HepG2 (cell line): ENCODE results near the gene TMEM95. TPM values are rescaled to one million over a fixed set of nuclear protein-coding genes. Genes with fewer than 3 reads are reported as not detected.
A peak's percentile ranks its signal among the peaks of the same experiment; 100 is the strongest.

Source experiments
- BRD4 ChIP-seq: sonication (generic); formaldehyde crosslinking; IDR thresholded peaks from 2 replicates; pipeline ENCODE4 v1.4.0; 2020; ENCODE audit warnings: missing genetic modification reagents
- FOXO1 ChIP-seq: sonication (generic); formaldehyde crosslinking; IDR thresholded peaks from 2 replicates; pipeline ENCODE4 v1.4.0; 2020; ENCODE audit warnings: missing genetic modification reagents
- HNRNPLL ChIP-seq: fragments of 200-400 bp; formaldehyde crosslinking; IDR thresholded peaks from 2 replicates; pipeline ENCODE4 v1.6.1; 2017; ENCODE audit warnings: mild to moderate bottlenecking, low read depth, low read length; ENCODE audit not compliant: poor library complexity, severe bottlenecking
- IRX3 ChIP-seq: sonication (generic); formaldehyde crosslinking; IDR thresholded peaks from 2 replicates; pipeline ENCODE4 v1.8.1; 2023; ENCODE audit warnings: mild to moderate bottlenecking, low read depth, missing genetic modification reagents, borderline replicate concordance
- KAT8 ChIP-seq: IDR thresholded peaks from 2 replicates; pipeline ENCODE4 v1.6.1; 2016; ENCODE audit warnings: missing genetic modification reagents, missing compliant biosample characterization
- KDM1A ChIP-seq: IDR thresholded peaks from 2 replicates; pipeline ENCODE4 v1.6.1; 2016; ENCODE audit warnings: missing compliant biosample characterization
- NFE2L2 ChIP-seq: fragments of 150-350 bp; IDR thresholded peaks from 2 replicates; pipeline ENCODE4 v1.6.1; 2014; ENCODE audit warnings: low read length
- PAF1 ChIP-seq: IDR thresholded peaks from 2 replicates; pipeline ENCODE4 v1.6.1; 2016; ENCODE audit warnings: missing genetic modification reagents, missing compliant biosample characterization
- PAX8 ChIP-seq: sonication (generic); formaldehyde crosslinking; IDR thresholded peaks from 2 replicates; pipeline ENCODE4 v1.8.0; 2022; ENCODE audit warnings: mild to moderate bottlenecking, missing genetic modification reagents, borderline replicate concordance
- PRMT3 ChIP-seq: sonication (generic); formaldehyde crosslinking; IDR thresholded peaks from 2 replicates; pipeline ENCODE4 v1.8.1; 2022; ENCODE audit warnings: low read depth, mild to moderate bottlenecking, moderate library complexity, missing genetic modification reagents, borderline replicate concordance
- RARA ChIP-seq: IDR thresholded peaks from 2 replicates; pipeline ENCODE4 v1.6.1; 2016; ENCODE audit warnings: missing genetic modification reagents, missing compliant biosample characterization
- RBM22 ChIP-seq: fragments of 200-400 bp; formaldehyde crosslinking; optimal IDR thresholded peaks from 2 replicates; pipeline ENCODE3; 2017; ENCODE audit warnings: mild to moderate bottlenecking, low read length, moderate library complexity
- SMAD9 ChIP-seq: sonication (generic); formaldehyde crosslinking; IDR thresholded peaks from 2 replicates; pipeline ENCODE4 v1.5.1; 2020; ENCODE audit warnings: mild to moderate bottlenecking, missing genetic modification reagents
- SP5 ChIP-seq: IDR thresholded peaks from 2 replicates; pipeline ENCODE4 v1.6.1; 2016; ENCODE audit warnings: low read depth, borderline replicate concordance
- ZMAT3 ChIP-seq: sonication (generic); formaldehyde crosslinking; conservative IDR thresholded peaks from 2 replicates; pipeline ENCODE4 v1.7.0; 2021; ENCODE audit warnings: missing genetic modification reagents
- ZNF101 ChIP-seq: sonication (generic); formaldehyde crosslinking; IDR thresholded peaks from 2 replicates; pipeline ENCODE4 v1.4.0; 2020; ENCODE audit warnings: mild to moderate bottlenecking, low read depth, missing genetic modification reagents, borderline replicate concordance
- ZNF234 ChIP-seq: sonication (generic); formaldehyde crosslinking; conservative IDR thresholded peaks from 2 replicates; pipeline ENCODE4 v1.5.1; 2020; ENCODE audit warnings: mild to moderate bottlenecking, missing genetic modification reagents
- ZNF263 ChIP-seq: sonication (generic); formaldehyde crosslinking; IDR thresholded peaks from 2 replicates; pipeline ENCODE4 v1.4.0; 2020; ENCODE audit warnings: missing genetic modification reagents
- ZNF543 ChIP-seq: sonication (generic); formaldehyde crosslinking; IDR thresholded peaks from 2 replicates; pipeline ENCODE4 v1.4.0; 2020; ENCODE audit warnings: mild to moderate bottlenecking, missing genetic modification reagents
- ZNF773 ChIP-seq: sonication (generic); formaldehyde crosslinking; IDR thresholded peaks from 2 replicates; pipeline ENCODE4 v1.4.0; 2020; ENCODE audit warnings: missing genetic modification reagents, borderline replicate concordance
- ZNF792 ChIP-seq: IDR thresholded peaks from 2 replicates; pipeline ENCODE4 v1.6.1; 2016
- ZSCAN12 ChIP-seq: sonication (generic); formaldehyde crosslinking; IDR thresholded peaks from 2 replicates; pipeline ENCODE4 v1.9.0; 2021; ENCODE audit warnings: mild to moderate bottlenecking, missing genetic modification reagents
- polyA plus RNA-seq, 8 experiments: library from polyadenylated mRNA; depleted of rRNA in 3 of 8; stranded (reverse) in 7 of 8; unstranded in 1 of 8; fragments of >200 nt; fragmentation: Illumina TruSeq in 4 of 8; extraction: Trizol in 4 of 8; gene quantifications; 2 replicates each; pipeline versions ENCODE4 v1.2.1 to v1.2.3, GENCODE V29; 2011 to 2016; ENCODE audit warnings: low read depth in 4 of 8, missing spikeins in 1 of 8, mixed read lengths in 1 of 8; ENCODE audit not compliant: insufficient read depth in 1 of 8
- total RNA-seq, 5 experiments: library from RNA; depleted of rRNA; stranded (reverse); fragments of >200 nt; fragmentation: Illumina TruSeq; extraction: Trizol; gene quantifications; 2 replicates each; pipeline ENCODE4 v1.2.3, GENCODE V29; 2016; ENCODE audit warnings: low read depth in 1 of 5
- TF ChIP-seq, protein P1 (sequence below): sonication (generic); formaldehyde crosslinking; IDR thresholded peaks from 2 replicates; pipeline ENCODE4 v1.9.0; 2022; ENCODE audit warnings: low read depth, missing genetic modification reagents
- TF ChIP-seq, protein P2 (sequence below): sonication (generic); formaldehyde crosslinking; IDR thresholded peaks from 2 replicates; pipeline ENCODE4 v1.4.0; 2020; ENCODE audit warnings: missing genetic modification reagents
- TF ChIP-seq, protein P3 (sequence below): IDR thresholded peaks from 2 replicates; pipeline ENCODE4 v1.6.1; 2016; ENCODE audit warnings: missing biosample characterization, missing genetic modification reagents, low read depth
- TF ChIP-seq, protein P4 (sequence below): sonication (generic); formaldehyde crosslinking; conservative IDR thresholded peaks from 2 replicates; pipeline ENCODE4 v1.4.0; 2020; ENCODE audit warnings: missing genetic modification reagents

Gene TMEM95
- total and polyA plus RNA-seq, 2 of the 13 experiments (the other 11 are each of a cell fraction or from before 2014, with no cell fraction given), result not detected

DNA sequence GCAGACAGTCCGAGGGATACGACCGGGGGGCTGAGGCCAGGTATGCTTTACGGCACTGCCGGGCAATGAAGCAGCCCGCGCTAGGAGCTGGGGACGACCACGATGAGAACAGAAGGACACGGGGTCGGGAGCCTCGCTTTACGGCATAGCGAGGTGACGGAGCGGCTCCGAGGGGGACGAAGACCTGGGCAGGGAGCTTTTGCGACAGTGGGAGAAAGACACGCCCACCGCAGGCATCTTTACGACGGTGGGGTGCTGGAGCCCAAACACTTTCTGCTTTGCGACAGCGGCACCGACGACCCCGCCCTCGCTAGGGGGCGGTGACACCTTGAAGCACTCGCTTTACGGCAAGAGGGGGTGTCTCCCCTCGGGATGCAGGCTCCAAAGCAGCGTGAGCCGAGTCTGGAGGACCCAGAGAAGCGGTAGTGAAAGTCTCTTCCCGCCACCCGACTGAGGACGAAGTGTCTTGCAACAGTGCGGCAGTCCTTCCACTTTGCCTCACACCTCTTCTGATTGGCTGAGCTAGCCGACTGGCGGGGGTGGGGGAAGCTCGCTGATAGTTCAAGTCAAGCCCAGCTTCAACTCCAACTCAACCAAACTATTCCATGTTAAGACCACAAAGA is 25.5 kb upstream of the TMEM95 start (continued):
- TF ChIP-seq PAX8 (CRISPR knock-in tag) (no peak), KDM1A (CRISPR knock-in tag) (no peak), ZNF234 (CRISPR knock-in tag) (no peak), FOXO1 (no peak), RARA (CRISPR knock-in tag) (peak; percentile 26; the same call in 1 of the 2 replicates), RBM22 (no peak), KAT8 (peak; percentile 93), HNRNPLL (peak; percentile 89), ZNF773 (no peak), ZNF792 (CRISPR knock-in tag) (no peak), ZNF543 (CRISPR knock-in tag) (0 out of 2 replicates have a peak, but pooled peaks have one; percentile 44), IRX3 (CRISPR knock-in tag) (no peak), PAF1 (no peak), SP5 (peak; percentile 69), ZNF263 (no peak), ZNF101 (CRISPR knock-in tag) (no peak), ZMAT3 (CRISPR knock-in tag) (peak; percentile 84; the same call in 1 of the 2 replicates), NFE2L2 (no peak), BRD4 (no peak; the same call in 1 of the 2 replicates), ZSCAN12 (CRISPR knock-in tag) (no peak), SMAD9 (CRISPR knock-in tag) (no peak), PRMT3 (no peak)
- TF ChIP-seq, protein P1, sequence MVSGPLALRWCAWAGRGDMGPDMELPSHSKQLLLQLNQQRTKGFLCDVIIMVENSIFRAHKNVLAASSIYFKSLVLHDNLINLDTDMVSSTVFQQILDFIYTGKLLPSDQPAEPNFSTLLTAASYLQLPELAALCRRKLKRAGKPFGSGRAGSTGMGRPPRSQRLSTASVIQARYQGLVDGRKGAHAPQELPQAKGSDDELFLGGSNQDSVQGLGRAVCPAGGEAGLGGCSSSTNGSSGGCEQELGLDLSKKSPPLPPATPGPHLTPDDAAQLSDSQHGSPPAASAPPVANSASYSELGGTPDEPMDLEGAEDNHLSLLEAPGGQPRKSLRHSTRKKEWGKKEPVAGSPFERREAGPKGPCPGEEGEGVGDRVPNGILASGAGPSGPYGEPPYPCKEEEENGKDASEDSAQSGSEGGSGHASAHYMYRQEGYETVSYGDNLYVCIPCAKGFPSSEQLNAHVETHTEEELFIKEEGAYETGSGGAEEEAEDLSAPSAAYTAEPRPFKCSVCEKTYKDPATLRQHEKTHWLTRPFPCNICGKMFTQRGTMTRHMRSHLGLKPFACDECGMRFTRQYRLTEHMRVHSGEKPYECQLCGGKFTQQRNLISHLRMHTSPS, result no peak
- TF ChIP-seq, protein P2, sequence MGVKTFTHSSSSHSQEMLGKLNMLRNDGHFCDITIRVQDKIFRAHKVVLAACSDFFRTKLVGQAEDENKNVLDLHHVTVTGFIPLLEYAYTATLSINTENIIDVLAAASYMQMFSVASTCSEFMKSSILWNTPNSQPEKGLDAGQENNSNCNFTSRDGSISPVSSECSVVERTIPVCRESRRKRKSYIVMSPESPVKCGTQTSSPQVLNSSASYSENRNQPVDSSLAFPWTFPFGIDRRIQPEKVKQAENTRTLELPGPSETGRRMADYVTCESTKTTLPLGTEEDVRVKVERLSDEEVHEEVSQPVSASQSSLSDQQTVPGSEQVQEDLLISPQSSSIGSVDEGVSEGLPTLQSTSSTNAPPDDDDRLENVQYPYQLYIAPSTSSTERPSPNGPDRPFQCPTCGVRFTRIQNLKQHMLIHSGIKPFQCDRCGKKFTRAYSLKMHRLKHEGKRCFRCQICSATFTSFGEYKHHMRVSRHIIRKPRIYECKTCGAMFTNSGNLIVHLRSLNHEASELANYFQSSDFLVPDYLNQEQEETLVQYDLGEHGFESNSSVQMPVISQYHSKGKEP (CRISPR knock-in tag), result no peak
- TF ChIP-seq, protein P3, sequence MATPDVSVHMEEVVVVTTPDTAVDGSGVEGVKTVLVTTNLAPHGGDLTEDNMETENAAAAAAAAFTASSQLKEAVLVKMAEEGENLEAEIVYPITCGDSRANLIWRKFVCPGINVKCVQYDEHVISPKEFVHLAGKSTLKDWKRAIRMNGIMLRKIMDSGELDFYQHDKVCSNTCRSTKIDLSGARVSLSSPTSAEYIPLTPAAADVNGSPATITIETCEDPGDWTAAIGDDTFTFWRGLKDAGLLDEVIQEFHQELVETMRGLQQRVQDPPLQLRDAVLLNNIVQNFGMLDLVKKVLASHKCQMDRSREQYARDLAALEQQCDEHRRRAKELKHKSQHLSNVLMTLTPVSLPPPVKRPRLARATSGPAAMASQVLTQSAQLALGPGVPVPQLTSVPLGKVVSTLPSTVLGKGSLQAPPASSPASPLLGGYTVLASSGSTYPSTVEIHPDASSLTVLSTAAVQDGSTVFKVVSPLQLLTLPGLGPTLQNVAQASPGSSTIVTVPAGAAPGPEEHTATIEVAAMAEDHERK (CRISPR knock-in tag), result no peak
- TF ChIP-seq, protein P4, sequence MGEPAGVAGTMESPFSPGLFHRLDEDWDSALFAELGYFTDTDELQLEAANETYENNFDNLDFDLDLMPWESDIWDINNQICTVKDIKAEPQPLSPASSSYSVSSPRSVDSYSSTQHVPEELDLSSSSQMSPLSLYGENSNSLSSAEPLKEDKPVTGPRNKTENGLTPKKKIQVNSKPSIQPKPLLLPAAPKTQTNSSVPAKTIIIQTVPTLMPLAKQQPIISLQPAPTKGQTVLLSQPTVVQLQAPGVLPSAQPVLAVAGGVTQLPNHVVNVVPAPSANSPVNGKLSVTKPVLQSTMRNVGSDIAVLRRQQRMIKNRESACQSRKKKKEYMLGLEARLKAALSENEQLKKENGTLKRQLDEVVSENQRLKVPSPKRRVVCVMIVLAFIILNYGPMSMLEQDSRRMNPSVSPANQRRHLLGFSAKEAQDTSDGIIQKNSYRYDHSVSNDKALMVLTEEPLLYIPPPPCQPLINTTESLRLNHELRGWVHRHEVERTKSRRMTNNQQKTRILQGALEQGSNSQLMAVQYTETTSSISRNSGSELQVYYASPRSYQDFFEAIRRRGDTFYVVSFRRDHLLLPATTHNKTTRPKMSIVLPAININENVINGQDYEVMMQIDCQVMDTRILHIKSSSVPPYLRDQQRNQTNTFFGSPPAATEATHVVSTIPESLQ (CRISPR knock-in tag), result no peak
